ENCODE measurements around the gene TMEM170B. TPM values are rescaled to one million over a fixed set of nuclear protein-coding genes. Genes with fewer than 3 reads are reported as not detected.
A peak's percentile ranks its signal among the peaks of the same experiment; 100 is the strongest.

The TMEM170B gene
- polyA plus RNA-seq, 3 donors: 11.7 to 33.4 (median 19.7) TPM

- H3K4me1 ChIP-seq (ENCODE audit: control insufficient read depth in 1 of 2, insufficient read depth in 2 of 2, low read length in 2 of 2): peaks cover 20 to 24% of the 10 kb centered on the region in 2 donors
- H3K79me2 ChIP-seq (ENCODE audit: insufficient read depth, low read length): no peaks in the 10 kb centered on the region
- intact Hi-C loops (cut with micrococcal nuclease): loop anchor here (10.0 kb wide), 4 partner anchors 77 to 537 kb away; no protein-coding TSS in a partner anchor
- no peaks in the 10 kb centered on the region for H3K9me3 ChIP-seq (replicated peaks in 1 of 2; ENCODE audit: control insufficient read depth in 1 of 2, insufficient read depth in 1 of 2, low read length in 2 of 2)
- H3K27ac ChIP-seq (ENCODE audit: low read depth in 1 of 2, low read length in 2 of 2): peak overlapping the region in 1 of 2 donors; percentile 53
- H3K36me3 ChIP-seq (replicated peaks in 1 of 2; ENCODE audit: control insufficient read depth in 1 of 2, insufficient read depth in 2 of 2, low read length in 2 of 2): no peaks in the 10 kb centered on the region
- 88% methylated on average over 5 of the region's 10 CpGs for WGBS (ENCODE audit: insufficient coverage)
- no peaks in the 10 kb centered on the region for H3K27me3 ChIP-seq (ENCODE audit: control insufficient read depth in 2 of 2, insufficient read depth in 2 of 2, low read length in 2 of 2)
- DNase-seq: peak; percentile 50 to 56 (median 53)
- no peak overlapping the region for H3K9ac ChIP-seq (ENCODE audit: insufficient read depth, low read length, poor library complexity, severe bottlenecking)
- Mint-ChIP-seq H3K9me3 (no peaks in the 10 kb centered on the region), H3K36me3 (peaks cover 0 to 2% of the 10 kb centered on the region in 2 donors), H3K4me3 (no peak overlapping the region), H3K27me3 (ENCODE audit: low read depth in 3 of 3) (peaks cover 0 to 2% (median 0%) of the 10 kb centered on the region in 3 donors), H3K4me1 (peaks cover 14% of the 10 kb centered on the region), H3K27ac (no peak overlapping the region)
- no peak overlapping the region for H3K4me3 ChIP-seq (replicated peaks in 1 of 3; ENCODE audit: low read depth in 2 of 3, low read length in 3 of 3)
- no peak for TF ChIP-seq CTCF (IDR thresholded peaks at IDR 0.05)
- no peak overlapping the region for H3K4me2 ChIP-seq (replicated peaks; ENCODE audit: extremely low read depth, low read length, poor library complexity, severe bottlenecking)
- H4K20me1 ChIP-seq (ENCODE audit: insufficient read depth, low read length): no peaks in the 10 kb centered on the region
- H2AFZ ChIP-seq (ENCODE audit: insufficient read depth, low read depth, low read length, poor library complexity, severe bottlenecking): no peak overlapping the region
Observed at GRCh38 chr6:11491596-11492463, 45.7 kb upstream of the TMEM170B start.

- H3K36me3 ChIP-seq (replicated peaks in 1 of 2; ENCODE audit: control insufficient read depth in 1 of 2, insufficient read depth in 2 of 2, low read length in 2 of 2): no peaks in the 10 kb centered on the region
- no peak overlapping the region for H3K4me3 ChIP-seq (replicated peaks in 1 of 3; ENCODE audit: low read depth in 2 of 3, low read length in 3 of 3)
- Mint-ChIP-seq H3K9me3 (no peaks in the 10 kb centered on the region), H3K27me3 (ENCODE audit: low read depth in 3 of 3) (no peaks in the 10 kb centered on the region), H3K36me3 (peaks cover 0 to 2% of the 10 kb centered on the region in 2 donors), H3K4me1 (peaks cover 22% of the 10 kb centered on the region), H3K27ac (no peak overlapping the region), H3K4me3 (no peak overlapping the region)
- peaks cover 29 to 33% of the 10 kb centered on the region in 2 donors for H3K4me1 ChIP-seq (ENCODE audit: control insufficient read depth in 1 of 2, insufficient read depth in 2 of 2, low read length in 2 of 2)
- no peak overlapping the region for H3K9ac ChIP-seq (ENCODE audit: insufficient read depth, low read length, poor library complexity, severe bottlenecking)
- no peaks in the 10 kb centered on the region for H3K27me3 ChIP-seq (ENCODE audit: control insufficient read depth in 2 of 2, insufficient read depth in 2 of 2, low read length in 2 of 2)
- no peak for TF ChIP-seq CTCF (IDR thresholded peaks at IDR 0.05)
- H3K79me2 ChIP-seq (ENCODE audit: insufficient read depth, low read length): no peaks in the 10 kb centered on the region
- WGBS (ENCODE audit: insufficient coverage): 92% methylated on average over 5 of the region's 11 CpGs
- no peak overlapping the region for H3K4me2 ChIP-seq (replicated peaks; ENCODE audit: extremely low read depth, low read length, poor library complexity, severe bottlenecking)
- no peaks in the 10 kb centered on the region for H4K20me1 ChIP-seq (ENCODE audit: insufficient read depth, low read length)
- peak overlapping the region in 1 of 2 donors; percentile 53 for H3K27ac ChIP-seq (ENCODE audit: low read depth in 1 of 2, low read length in 2 of 2)
- no peak overlapping the region for H2AFZ ChIP-seq (ENCODE audit: insufficient read depth, low read depth, low read length, poor library complexity, severe bottlenecking)
- intact Hi-C loops (cut with micrococcal nuclease): loop anchor here (10.0 kb wide), 4 partner anchors 78 to 538 kb away; no protein-coding TSS in a partner anchor
- DNase-seq: peak in 1 of 3 donors; percentile 25
- H3K9me3 ChIP-seq (replicated peaks in 1 of 2; ENCODE audit: control insufficient read depth in 1 of 2, insufficient read depth in 1 of 2, low read length in 2 of 2): no peaks in the 10 kb centered on the region
Observed at GRCh38 chr6:11492464-11493290, 44.9 kb upstream of the TMEM170B start.
